SK-N-SH (cell line): ENCODE results near the gene RGS10. TPM values are rescaled to one million over a fixed set of nuclear protein-coding genes. Genes with fewer than 3 reads are reported as not detected.

Experiments used
- CTCF ChIA-PET: fragments of 300-600, 350-600 bp; formaldehyde crosslinking; extraction: SDS; loops from one replicate; lab custom pipeline; 2021; lab: Yijun Ruan, JAX
- POLR2A ChIA-PET: fragments of 350-600 bp; sonication (Branson Sonifier 250); formaldehyde crosslinking; extraction: SDS; loops from one replicate; lab custom pipeline; 2020; ENCODE audit warnings: antibody characterized with exemption, inconsistent platforms; lab: Yijun Ruan, JAX
- DNase-seq: peaks from one replicate; pipeline ENCODE4 v3.0.0; 2012
- H2AFZ ChIP-seq: fragments of 200-600 bp; sonication (generic); 2 replicates; pipeline ENCODE4 v1.8.1; 2016; ENCODE audit warnings: antibody characterized with exemption, mild to moderate bottlenecking, low read depth
- H3F3A ChIP-seq: fragments of 200-600 bp; sonication (generic); replicated peaks from 2 replicates; pipeline ENCODE3; 2016; ENCODE audit warnings: antibody characterized with exemption, mild to moderate bottlenecking; ENCODE audit not compliant: insufficient read depth
- H3K27ac ChIP-seq, 2 experiments: fragments of 200-500 bp in 1 of 2; fragments of 200-600 bp in 1 of 2; sonication (Bioruptor generic) in 1 of 2; sonication (generic), shearing (Covaris generic) in 1 of 2; 2 replicates each; pipeline versions ENCODE4 v1.5.1 to v1.6.1; 2014 to 2016; ENCODE audit warnings: low read depth in 2 of 2, inconsistent platforms in 1 of 2, low read length in 1 of 2, mild to moderate bottlenecking in 1 of 2, mixed read lengths in 1 of 2
- H3K27me3 ChIP-seq: fragments of 200-600 bp; sonication (generic), shearing (Covaris generic); 2 replicates; pipeline ENCODE4 v1.6.1; 2016; ENCODE audit warnings: mixed run types; ENCODE audit not compliant: insufficient read depth
- H3K36me3 ChIP-seq, 2 experiments: fragments of 200-500 bp in 1 of 2; fragments of 200-600 bp in 1 of 2; sonication (Bioruptor generic) in 1 of 2; sonication (generic) in 1 of 2; replicated peaks in 1 of 2; 2 replicates each; pipeline versions ENCODE3 to v1.5.1; 2014 to 2016; ENCODE audit warnings: low read length in 1 of 2, mild to moderate bottlenecking in 1 of 2; ENCODE audit not compliant: insufficient read depth in 2 of 2, control insufficient read depth in 1 of 2
- H3K4me1 ChIP-seq, 2 experiments: fragments of 200-500 bp in 1 of 2; fragments of 200-600 bp in 1 of 2; sonication (Bioruptor generic) in 1 of 2; sonication (generic), shearing (Covaris generic) in 1 of 2; 2 replicates each; pipeline versions ENCODE4 v1.5.1 to v1.6.1; 2014 to 2016; ENCODE audit warnings: low read depth in 1 of 2, low read length in 1 of 2, mixed run types in 1 of 2; ENCODE audit not compliant: insufficient read depth in 2 of 2, control insufficient read depth in 1 of 2
- H3K4me2 ChIP-seq: fragments of 200-600 bp; sonication (generic), shearing (Covaris generic); 2 replicates; pipeline ENCODE4 v1.6.1; 2017; ENCODE audit warnings: mixed run types
- H3K4me3 ChIP-seq, 2 experiments: fragments of 200-500 bp in 1 of 2; fragments of 200-600 bp in 1 of 2; sonication (Bioruptor generic) in 1 of 2; sonication (generic), shearing (Covaris generic) in 1 of 2; 2 replicates each; pipeline versions ENCODE4 v1.5.1 to v1.8.1; 2014 to 2016; ENCODE audit warnings: low read depth in 2 of 2, inconsistent platforms in 1 of 2, low read length in 1 of 2, mild to moderate bottlenecking in 1 of 2, mixed read lengths in 1 of 2, moderate library complexity in 1 of 2
- H3K79me2 ChIP-seq: fragments of 200-600 bp; sonication (generic); 2 replicates; pipeline ENCODE4 v1.8.1; 2017; ENCODE audit warnings: mild to moderate bottlenecking; ENCODE audit not compliant: insufficient read depth
- H3K9ac ChIP-seq: fragments of 200-600 bp; sonication (generic); 2 replicates; pipeline ENCODE4 v1.6.1; 2017; ENCODE audit warnings: mixed run types
- H3K9me2 ChIP-seq: fragments of 200-600 bp; sonication (generic); 2 replicates; pipeline ENCODE4 v1.6.1; 2017; ENCODE audit warnings: mixed run types
- H3K9me3 ChIP-seq: fragments of 200-600 bp; sonication (generic); 2 replicates; pipeline ENCODE4 v1.6.1; 2017; ENCODE audit warnings: mixed run types, mild to moderate bottlenecking, moderate library complexity
- H4K20me1 ChIP-seq: fragments of 200-600 bp; sonication (generic); 2 replicates; pipeline ENCODE4 v1.6.1; 2017; ENCODE audit warnings: mild to moderate bottlenecking, mixed run types; ENCODE audit not compliant: insufficient read depth
- ELF1 ChIP-seq: IDR thresholded peaks from 2 replicates; pipeline ENCODE4 v1.4.0; 2012
- FOXJ3 ChIP-seq: sonication (generic); formaldehyde crosslinking; IDR thresholded peaks from 2 replicates; pipeline ENCODE4 v1.5.1; 2020; ENCODE audit warnings: mild to moderate bottlenecking, missing genetic modification reagents
- FOXM1 ChIP-seq: IDR thresholded peaks from 2 replicates; pipeline ENCODE4 v1.4.0; 2012; ENCODE audit warnings: low read depth, mild to moderate bottlenecking
- GATA2 ChIP-seq: sonication (generic); formaldehyde crosslinking; IDR thresholded peaks from 2 replicates; pipeline ENCODE4 v1.5.0; 2020; ENCODE audit warnings: mild to moderate bottlenecking, missing genetic modification reagents
- JUND ChIP-seq: IDR thresholded peaks from 2 replicates; pipeline ENCODE4 v1.4.0; 2012
- MEF2A ChIP-seq: IDR thresholded peaks from 2 replicates; pipeline ENCODE4 v1.4.0; 2012; ENCODE audit warnings: low read depth, borderline replicate concordance
- MXI1 ChIP-seq: IDR thresholded peaks from 2 replicates; pipeline ENCODE4 v1.6.1; 2012; ENCODE audit warnings: mild to moderate bottlenecking, low read depth, low read length, improper control_type of control experiment
- NRF1 ChIP-seq: IDR thresholded peaks from 2 replicates; pipeline ENCODE4 v1.6.1; 2012; ENCODE audit warnings: low read depth, mild to moderate bottlenecking, low read length
- POLR2AphosphoS5 ChIP-seq: IDR thresholded peaks from 2 replicates; pipeline ENCODE4 v1.6.1; 2012; ENCODE audit warnings: low read depth, low read length
- RAD21 ChIP-seq: IDR thresholded peaks from 2 replicates; pipeline ENCODE4 v1.6.1; 2012; ENCODE audit warnings: mild to moderate bottlenecking, low read length
- REST ChIP-seq: IDR thresholded peaks from 2 replicates; pipeline ENCODE4 v1.6.1; 2012; ENCODE audit warnings: mild to moderate bottlenecking, low read depth, low read length, moderate library complexity
- RFX5 ChIP-seq: IDR thresholded peaks from 2 replicates; pipeline ENCODE4 v1.6.1; 2012; ENCODE audit warnings: mild to moderate bottlenecking, improper control_type of control experiment, low read length
- RXRA ChIP-seq: IDR thresholded peaks from 2 replicates; pipeline ENCODE4 v1.4.0; 2012; ENCODE audit warnings: low read depth, mild to moderate bottlenecking, borderline replicate concordance
- SMC3 ChIP-seq: IDR thresholded peaks from 2 replicates; pipeline ENCODE4 v1.6.1; 2012; ENCODE audit warnings: low read depth, low read length, improper control_type of control experiment
- TAF1 ChIP-seq: IDR thresholded peaks from 2 replicates; pipeline ENCODE4 v1.6.1; 2012; ENCODE audit warnings: low read depth, mild to moderate bottlenecking, low read length, moderate library complexity, borderline replicate concordance
- TCF12 ChIP-seq: IDR thresholded peaks from 2 replicates; pipeline ENCODE4 v1.4.0; 2012
- YY1 ChIP-seq: IDR thresholded peaks from 2 replicates; pipeline ENCODE4 v1.4.0; 2012; ENCODE audit warnings: low read depth, mild to moderate bottlenecking
- WGBS: methylation state at CpG from one replicate; pipeline ENCODE4 v1.1.6; 2017; ENCODE audit warnings: low lambda C conversion rate; 5-methylcytosine and 5-hydroxymethylcytosine counted together
- polyA plus RNA-seq, 3 experiments: library from polyadenylated mRNA; depleted of rRNA; stranded (reverse); fragments of >200 nt; gene quantifications; 2 replicates each; pipeline ENCODE4 v1.2.3, GENCODE V29; 2012

RGS10 gene
- polyA plus RNA-seq, 1 of the 3 experiments (the other 2 are of a cell fraction), result 44.6 TPM

- H3K27ac ChIP-seq, result no peak overlapping the region
- no peaks in the 10 kb centered on the region for H3K9me3 ChIP-seq
- H3K27me3 ChIP-seq, result no peaks in the 10 kb centered on the region
- H3K4me1 ChIP-seq, result no peaks in the 10 kb centered on the region
- TF ChIP-seq SMC3 (no peak), POLR2AphosphoS5 (no peak), TCF12 (no peak)
- DNase-seq, result no peak
- ChIA-PET CTCF (interaction anchor here (1.2 kb wide), 1 partner anchor 64 kb away, joined by 3 read pairs; no protein-coding TSS in a partner anchor), POLR2A (no interaction called here)
- H3K4me3 ChIP-seq, result no peak overlapping the region
- no peak overlapping the region for H3K4me2 ChIP-seq
- H3K9ac ChIP-seq, result no peak overlapping the region
- H3K36me3 ChIP-seq, result peaks cover 0 to 8% of the 10 kb centered on the region in 2 experiments
- H3K79me2 ChIP-seq, result no peaks in the 10 kb centered on the region
- no peaks in the 10 kb centered on the region for H3K9me2 ChIP-seq
- H3F3A ChIP-seq, result no peaks in the 10 kb centered on the region
- H2AFZ ChIP-seq, result no peak overlapping the region
- WGBS, result 99% methylated on average over 10 of the region's 10 CpGs
- H4K20me1 ChIP-seq, result no peaks in the 10 kb centered on the region
These were observed 37.9 kb downstream of the RGS10 start for GRCh38 chr10:119504651-119505050.

DNA sequence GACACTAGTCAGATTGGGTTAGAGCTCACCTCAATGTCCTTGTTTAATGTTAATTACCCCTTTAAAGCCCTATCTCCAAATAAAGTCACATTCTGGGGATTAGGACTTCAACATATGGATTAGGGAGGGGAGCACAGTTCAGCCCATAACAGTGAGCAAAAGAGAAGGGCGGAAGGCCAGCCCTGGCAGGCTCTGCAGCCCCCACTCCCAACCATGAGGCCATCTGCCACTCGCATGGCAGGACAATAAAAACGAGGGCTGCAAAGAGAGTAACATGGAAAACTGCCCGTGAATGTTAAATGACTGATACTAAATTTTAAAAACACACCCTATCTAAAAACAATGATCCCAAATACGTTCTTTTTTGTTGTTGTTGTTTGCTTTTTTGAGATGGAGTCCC, 38.7 kb downstream of the RGS10 start:
- ChIA-PET CTCF (no interaction called here), POLR2A (no interaction called here)
- H3K4me3 ChIP-seq, result no peak overlapping the region
- H3K27me3 ChIP-seq, result no peaks in the 10 kb centered on the region
- no peaks in the 10 kb centered on the region for H3K4me1 ChIP-seq
- TF ChIP-seq TAF1 (no peak), GATA2 (CRISPR knock-in tag) (no peak), RXRA (no peak), ELF1 (no peak), MXI1 (no peak), YY1 (no peak), FOXJ3 (CRISPR knock-in tag) (no peak), FOXM1 (no peak), REST (no peak), NRF1 (no peak), RAD21 (no peak), MEF2A (no peak), RFX5 (no peak), JUND (no peak)
- TF ChIP-seq, all 33 proteins: peak for 0
- Histone ChIP-seq H3K79me2 (no peaks in the 10 kb centered on the region), H3K9me3 (no peaks in the 10 kb centered on the region), H2AFZ (no peak overlapping the region), H3K36me3 (peaks cover 0 to 10% of the 10 kb centered on the region in 2 experiments), H3K9me2 (no peaks in the 10 kb centered on the region), H3K4me2 (no peak overlapping the region), H3K27ac (no peak overlapping the region), H3F3A (no peaks in the 10 kb centered on the region), H4K20me1 (no peaks in the 10 kb centered on the region), H3K9ac (no peak overlapping the region)
- 97% methylated on average over 5 of the region's 5 CpGs for whole genome bisulfite sequencing
- no peak for DNase-seq
